CD4-positive, alpha-beta memory T cell (primary cell): ENCODE measurements around the gene GRPR. TPM values are rescaled to one million over a fixed set of nuclear protein-coding genes. Genes with fewer than 3 reads are reported as not detected.
"Not testable (repeated sequence)": the region's sequence is repeated elsewhere in the genome, so short reads cannot be mapped to it uniquely, and the experiment has no call there.

Source experiments
- CTCF ChIA-PET: fragments of 350-600 bp; sonication (Branson Sonifier 250); formaldehyde crosslinking; loops from one replicate; lab custom pipeline; 2021; ENCODE audit warnings: inconsistent platforms; ENCODE audit not compliant: partially characterized antibody; lab: Charles Lee
- POLR2A ChIA-PET: fragments of 350-600 bp; sonication (Branson Sonifier 250); formaldehyde crosslinking; loops from one replicate; lab custom pipeline; 2021; ENCODE audit not compliant: partially characterized antibody; lab: Charles Lee
- DNase-seq, 5 donors: peaks; one replicate each; pipeline versions ENCODE4 v3.0.0 to v3.0.0-alpha.2; 2020 to 2022; ENCODE audit warnings: mixed read lengths in 1 of 5
- H3K27ac ChIP-seq: one replicate; pipeline ENCODE4 v1.7.0; 2013; ENCODE audit warnings: low read depth, low read length
- H3K27me3 ChIP-seq: 2 replicates; pipeline ENCODE4 v1.7.0; 2013; ENCODE audit warnings: mild to moderate bottlenecking, low read length, moderate library complexity; ENCODE audit not compliant: insufficient read depth
- H3K36me3 ChIP-seq: 2 replicates; pipeline ENCODE4 v1.7.0; 2013; ENCODE audit warnings: mild to moderate bottlenecking, low read length, moderate library complexity; ENCODE audit not compliant: insufficient read depth
- H3K4me1 ChIP-seq: 2 replicates; pipeline ENCODE4 v1.7.0; 2013; ENCODE audit warnings: mild to moderate bottlenecking, low read length, moderate library complexity; ENCODE audit not compliant: insufficient read depth
- H3K4me3 ChIP-seq, 2 donors: one replicate each; pipeline ENCODE4 v1.7.0; 2013; ENCODE audit warnings: low read length in 2 of 2, mild to moderate bottlenecking in 1 of 2
- H3K9me3 ChIP-seq, 2 donors: one replicate each; pipeline ENCODE4 v1.7.0; 2013; ENCODE audit warnings: low read length in 2 of 2, control low read depth in 1 of 2; ENCODE audit not compliant: control insufficient read depth in 1 of 2
- H3K27ac Mint-ChIP-seq, 7 donors: one replicate each; pipeline ENCODE4 v1.8.0; 2020 to 2021; ENCODE audit warnings: mixed read lengths in 7 of 7, mild to moderate bottlenecking in 6 of 7, inconsistent platforms in 3 of 7, moderate library complexity in 3 of 7
- H3K27me3 Mint-ChIP-seq, 2 donors: one replicate each; pipeline ENCODE4 v1.8.0; 2020 to 2021; ENCODE audit warnings: mixed read lengths in 2 of 2
- H3K36me3 Mint-ChIP-seq, 2 donors: one replicate each; pipeline ENCODE4 v1.8.0; 2020 to 2021; ENCODE audit warnings: mixed read lengths in 2 of 2, inconsistent platforms in 1 of 2, mild to moderate bottlenecking in 1 of 2
- H3K4me1 Mint-ChIP-seq, 4 donors: one replicate each; pipeline ENCODE4 v1.8.0; 2020 to 2021; ENCODE audit warnings: mixed read lengths in 4 of 4, mild to moderate bottlenecking in 1 of 4
- H3K4me3 Mint-ChIP-seq, 8 donors: one replicate each; pipeline ENCODE4 v1.8.0; 2020 to 2021; ENCODE audit warnings: mixed read lengths in 8 of 8, mild to moderate bottlenecking in 7 of 8, moderate library complexity in 6 of 8, inconsistent platforms in 3 of 8
- H3K9me3 Mint-ChIP-seq, 8 donors: one replicate each; pipeline ENCODE4 v1.8.0; 2020 to 2021; ENCODE audit warnings: mixed read lengths in 8 of 8, mild to moderate bottlenecking in 5 of 8, inconsistent platforms in 3 of 8, moderate library complexity in 1 of 8
- intact Hi-C: fragments of 100-400 bp; cut with micrococcal nuclease; formaldehyde crosslinking; loops from one replicate; pipeline ENCODE4 v1.15.1; 2023
- polyA plus RNA-seq, 2 donors: library from polyadenylated mRNA; unstranded; fragments of 300-500 nt; fragmentation: Illumina TruSeq; gene quantifications; one replicate each; pipeline ENCODE4 v1.2.3, GENCODE V29; 2021
- total RNA-seq, 2 experiments: library from RNA; stranded (reverse); gene quantifications; one replicate each; pipeline ENCODE4 v1.2.3, GENCODE V29; 2021

GRPR gene
- total and polyA plus RNA-seq, 4 experiments from 2014 or later, result 0.23 to 0.33 (median 0.24) TPM; not detected in 1

DNA sequence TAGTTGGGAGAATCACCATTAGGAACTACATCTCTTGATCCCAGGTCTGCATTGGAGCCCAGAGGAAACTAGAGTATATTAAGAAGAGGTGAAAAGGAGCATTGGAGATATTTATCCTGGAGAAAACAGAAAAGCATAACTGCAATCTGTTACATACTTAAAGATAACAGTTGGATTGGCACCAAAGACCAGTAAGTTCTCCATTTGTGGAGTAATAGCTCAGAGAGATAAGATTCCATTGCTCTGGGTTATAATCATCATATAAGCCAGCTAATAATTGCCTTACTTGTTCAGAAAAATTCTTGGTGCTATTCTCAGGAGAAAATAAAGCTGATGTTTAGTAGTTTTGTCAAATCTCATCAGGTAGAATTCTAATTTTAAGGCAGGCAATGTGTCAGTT lies 20.6 kb downstream of the GRPR start:
- intact Hi-C loops, result no loop called here
- peaks cover 0 to 3% (median 0%) of the 10 kb centered on the region in 8 donors for H3K9me3 Mint-ChIP-seq
- H3K4me3 Mint-ChIP-seq, result no peak overlapping the region
- Histone ChIP-seq H3K36me3 (no peaks in the 10 kb centered on the region), H3K4me3 (no peak overlapping the region), H3K27me3 (no peaks in the 10 kb centered on the region), H3K4me1 (no peaks in the 10 kb centered on the region), H3K9me3 (no peaks in the 10 kb centered on the region), H3K27ac (no peak overlapping the region)
- no peak for DNase-seq
- H3K4me1 Mint-ChIP-seq, result no peaks in the 10 kb centered on the region
- ChIA-PET POLR2A (no interaction called here), CTCF (no interaction called here)
- no peaks in the 10 kb centered on the region for H3K36me3 Mint-ChIP-seq
- H3K27me3 Mint-ChIP-seq, result peaks cover 8 to 10% of the 10 kb centered on the region in 2 donors
- H3K27ac Mint-ChIP-seq, result no peak overlapping the region

DNA sequence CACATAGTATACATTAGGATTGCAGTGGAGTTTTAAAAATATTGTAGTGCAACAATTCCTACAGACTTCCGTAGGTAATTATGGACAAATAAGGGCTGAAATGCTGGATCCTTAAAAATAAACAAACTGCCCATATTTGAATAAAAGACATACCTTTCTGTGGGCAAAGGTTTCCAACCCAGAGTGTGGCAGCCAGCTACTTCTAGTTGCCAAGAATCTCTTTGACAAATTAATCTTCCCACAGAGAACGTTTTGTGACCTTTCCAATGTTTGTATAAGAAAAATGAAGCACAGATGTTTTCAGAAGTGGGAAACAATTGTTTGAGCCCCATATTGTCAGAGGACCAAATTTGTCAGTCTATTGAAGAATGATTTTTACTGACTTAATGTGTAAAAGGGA lies 21.1 kb downstream of the GRPR start:
- CTCF ChIA-PET, result no interaction called here
- Mint-ChIP-seq H3K9me3 (peaks cover 0 to 3% (median 0%) of the 10 kb centered on the region in 8 donors), H3K4me3 (no peak overlapping the region), H3K27ac (no peak overlapping the region), H3K36me3 (no peaks in the 10 kb centered on the region), H3K4me1 (no peaks in the 10 kb centered on the region), H3K27me3 (peaks cover 8 to 11% of the 10 kb centered on the region in 2 donors)
- DNase-seq, result no peak
- POLR2A ChIA-PET, result no interaction called here
- intact Hi-C loops, result no loop called here
- no peaks in the 10 kb centered on the region for H3K36me3 ChIP-seq
- no peaks in the 10 kb centered on the region for H3K9me3 ChIP-seq
- no peaks in the 10 kb centered on the region for H3K4me1 ChIP-seq
- no peaks in the 10 kb centered on the region for H3K27me3 ChIP-seq
- H3K4me3 ChIP-seq, result no peak overlapping the region
- no peak overlapping the region for H3K27ac ChIP-seq

DNA sequence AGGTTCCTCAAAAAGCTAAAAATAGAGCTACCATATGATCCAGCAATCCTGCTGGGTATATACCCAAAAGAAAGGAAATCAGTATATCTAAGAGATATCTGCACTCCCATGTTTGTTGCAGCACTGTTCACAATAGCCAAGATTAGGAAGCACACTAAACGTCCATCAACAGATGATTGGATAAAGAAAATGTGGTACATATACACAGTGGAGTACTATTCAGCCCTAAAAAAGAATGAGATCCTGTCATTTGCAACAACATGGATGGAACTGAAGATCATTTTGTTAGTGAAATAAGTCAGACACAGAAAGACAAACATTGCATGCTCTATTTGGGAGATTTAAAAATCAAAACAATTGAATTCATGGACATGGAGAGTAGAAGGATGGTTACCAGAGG lies 21.7 kb downstream of the GRPR start:
- H3K9me3 ChIP-seq, H3K36me3 ChIP-seq, H3K9me3 Mint-ChIP-seq, H3K36me3 Mint-ChIP-seq, DNase-seq, H3K27ac Mint-ChIP-seq, intact Hi-C loops, H3K4me1 ChIP-seq, H3K4me3 Mint-ChIP-seq, H3K4me1 Mint-ChIP-seq, CTCF ChIA-PET, POLR2A ChIA-PET, H3K27me3 ChIP-seq, H3K4me3 ChIP-seq, H3K27ac ChIP-seq: not testable (repeated sequence)
- peaks cover 8 to 11% of the 10 kb centered on the region in 2 donors for H3K27me3 Mint-ChIP-seq

DNA sequence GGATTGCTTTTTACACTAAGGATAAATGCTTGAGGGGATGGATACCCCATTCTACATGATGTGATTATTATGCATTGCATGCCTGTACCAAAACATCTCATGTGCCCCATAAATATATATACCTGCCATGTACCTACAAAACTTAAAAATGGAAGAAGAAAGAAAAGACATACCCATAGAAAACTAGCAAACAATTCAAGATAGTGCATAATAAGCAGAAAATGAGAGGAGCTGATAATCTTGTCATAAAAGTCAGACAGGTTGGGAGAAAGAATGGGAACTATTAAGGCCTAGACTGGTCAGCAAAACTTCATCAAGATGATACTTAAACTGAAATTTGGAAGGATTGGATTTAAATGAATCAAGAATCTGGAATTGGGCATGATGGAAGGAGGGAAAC lies 22.3 kb downstream of the GRPR start:
- no peak overlapping the region for H3K27ac ChIP-seq
- no peak overlapping the region for H3K4me3 ChIP-seq
- CTCF ChIA-PET, result no interaction called here
- H3K36me3 ChIP-seq, result no peaks in the 10 kb centered on the region
- H3K27me3 Mint-ChIP-seq, result peaks cover 8 to 13% of the 10 kb centered on the region in 2 donors
- H3K36me3 Mint-ChIP-seq, result no peaks in the 10 kb centered on the region
- no peaks in the 10 kb centered on the region for H3K27me3 ChIP-seq
- POLR2A ChIA-PET, result no interaction called here
- no peaks in the 10 kb centered on the region for H3K4me1 ChIP-seq
- no peak overlapping the region for H3K27ac Mint-ChIP-seq
- no peaks in the 10 kb centered on the region for H3K4me1 Mint-ChIP-seq
- intact Hi-C loops, result no loop called here
- H3K4me3 Mint-ChIP-seq, result no peak overlapping the region
- peaks cover 0 to 3% (median 0%) of the 10 kb centered on the region in 8 donors for H3K9me3 Mint-ChIP-seq
- no peaks in the 10 kb centered on the region for H3K9me3 ChIP-seq
- DNase-seq, result no peak

DNA sequence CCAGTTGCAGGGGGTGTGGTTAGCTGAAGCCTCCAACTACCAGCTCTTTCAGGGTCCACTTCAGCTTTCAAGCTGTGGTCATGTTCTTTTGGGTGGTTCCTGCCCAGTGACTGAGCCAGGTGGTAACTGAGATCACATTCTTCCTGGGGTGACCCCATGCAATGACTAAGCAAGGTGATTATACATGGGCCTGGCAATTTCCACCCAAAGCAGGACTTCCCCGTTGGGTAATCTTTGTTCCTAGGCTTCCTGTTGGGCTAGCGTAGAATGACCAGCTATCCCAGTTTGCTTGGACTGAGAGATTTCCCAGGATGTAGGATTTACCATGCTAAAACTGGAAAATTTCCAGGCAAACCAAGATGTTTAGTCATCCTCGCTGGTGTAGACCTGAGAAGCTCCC lies 25.5 kb downstream of the GRPR start:
- intact Hi-C loops, result no loop called here

DNA sequence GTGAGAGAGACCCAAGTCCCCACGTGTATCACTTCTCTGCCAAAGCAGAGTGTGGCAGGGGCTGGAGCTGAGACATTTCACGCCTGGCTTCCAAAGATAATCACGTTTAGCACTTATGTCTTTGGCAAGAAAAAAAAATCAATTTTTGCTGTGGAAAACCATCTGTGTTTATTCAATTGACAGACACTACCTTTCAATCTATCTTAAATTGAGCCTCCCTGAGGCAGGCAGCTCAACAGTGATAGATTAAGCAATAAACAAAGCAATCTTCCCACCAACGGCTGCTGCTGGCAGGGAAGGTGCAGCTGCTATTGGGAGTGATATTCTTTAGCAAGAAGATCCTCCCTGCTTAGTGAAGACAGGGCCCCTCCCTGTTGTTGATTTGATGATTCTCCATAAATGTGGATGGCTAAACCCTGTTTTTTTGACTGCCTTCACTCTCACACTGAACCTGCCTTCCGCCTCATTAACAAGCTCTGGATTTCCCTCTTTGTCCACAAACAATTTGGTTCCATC lies 32.3 kb downstream of the GRPR start:
- H3K4me1 Mint-ChIP-seq, result no peaks in the 10 kb centered on the region
- no peaks in the 10 kb centered on the region for H3K36me3 Mint-ChIP-seq
- no peak overlapping the region for H3K4me3 Mint-ChIP-seq
- peaks cover 0 to 6% of the 10 kb centered on the region in 2 donors for H3K27me3 Mint-ChIP-seq
- H3K27ac Mint-ChIP-seq, result no peak overlapping the region
- no peaks in the 10 kb centered on the region for H3K36me3 ChIP-seq
- CTCF ChIA-PET, result no interaction called here
- no peak overlapping the region for H3K27ac ChIP-seq
- no peaks in the 10 kb centered on the region for H3K9me3 Mint-ChIP-seq
- DNase-seq, result no peak
- no peaks in the 10 kb centered on the region for H3K27me3 ChIP-seq
- no peak overlapping the region for H3K4me3 ChIP-seq
- POLR2A ChIA-PET, result no interaction called here
- no peaks in the 10 kb centered on the region for H3K9me3 ChIP-seq
- H3K4me1 ChIP-seq, result no peaks in the 10 kb centered on the region
- intact Hi-C loops, result no loop called here

More for the DNA sequence above, 25.5 kb downstream of the GRPR start:
- Mint-ChIP-seq H3K27me3 (peaks cover 3 to 11% of the 10 kb centered on the region in 2 donors), H3K4me1 (no peaks in the 10 kb centered on the region), H3K27ac (no peak overlapping the region), H3K36me3 (no peaks in the 10 kb centered on the region), H3K4me3 (no peak overlapping the region), H3K9me3 (peaks cover 0 to 3% (median 0%) of the 10 kb centered on the region in 8 donors)
- H3K4me1 ChIP-seq, result no peaks in the 10 kb centered on the region
- DNase-seq, result no peak
- no peak overlapping the region for H3K4me3 ChIP-seq
- H3K27ac ChIP-seq, result no peak overlapping the region
- no peaks in the 10 kb centered on the region for H3K36me3 ChIP-seq
- ChIA-PET CTCF (no interaction called here), POLR2A (no interaction called here)
- no peaks in the 10 kb centered on the region for H3K27me3 ChIP-seq
- no peaks in the 10 kb centered on the region for H3K9me3 ChIP-seq

DNA sequence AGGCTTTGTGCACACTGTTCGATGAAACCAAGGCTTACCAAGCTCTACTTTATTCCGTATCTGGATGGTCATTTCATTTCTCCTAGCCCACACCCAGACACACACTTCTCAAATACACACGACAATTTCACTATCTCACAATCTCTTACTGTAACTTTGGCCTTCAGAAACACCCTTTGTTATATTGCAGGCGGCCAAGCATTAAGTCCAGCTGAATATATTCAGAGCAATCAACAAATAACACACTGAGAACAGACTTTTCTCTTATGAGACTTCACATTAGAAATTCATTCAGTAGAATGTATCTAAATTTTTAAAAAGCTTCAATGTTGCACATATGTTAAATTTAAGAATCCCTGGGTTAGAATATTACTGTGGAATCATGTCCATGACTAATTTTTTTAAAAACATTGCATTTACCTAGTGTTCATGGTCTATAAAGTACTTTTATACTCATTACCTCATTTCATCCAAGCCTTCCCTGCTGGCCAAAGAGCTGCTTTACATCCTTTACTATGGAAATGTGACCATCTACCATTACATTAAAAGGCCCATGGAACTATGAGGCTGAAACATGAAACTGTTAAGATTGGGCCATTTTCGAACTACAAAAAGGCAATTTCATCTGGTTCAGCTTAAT lies 33.4 kb downstream of the GRPR start:
- H3K27me3 Mint-ChIP-seq, result peaks cover 0 to 6% of the 10 kb centered on the region in 2 donors
- no peak overlapping the region for H3K4me3 Mint-ChIP-seq

More for the DNA sequence above, 33.4 kb downstream of the GRPR start:
- no peak overlapping the region for H3K4me3 ChIP-seq
- H3K27ac ChIP-seq, result no peak overlapping the region
- no peaks in the 10 kb centered on the region for H3K9me3 ChIP-seq
- Mint-ChIP-seq H3K36me3 (no peaks in the 10 kb centered on the region), H3K9me3 (no peaks in the 10 kb centered on the region), H3K4me1 (no peaks in the 10 kb centered on the region), H3K27ac (no peak overlapping the region)
- intact Hi-C loops, result no loop called here
- ChIA-PET CTCF (no interaction called here), POLR2A (no interaction called here)
- H3K4me1 ChIP-seq, result no peaks in the 10 kb centered on the region
- no peak for DNase-seq
- no peaks in the 10 kb centered on the region for H3K36me3 ChIP-seq
- no peaks in the 10 kb centered on the region for H3K27me3 ChIP-seq
